ENCODE data around the gene PSTPIP1. TPM values are rescaled to one million over a fixed set of nuclear protein-coding genes. Genes with fewer than 3 reads are reported as not detected.

PSTPIP1 gene
- total RNA-seq, 1 donor from 2014 or later, result not detected

DNA sequence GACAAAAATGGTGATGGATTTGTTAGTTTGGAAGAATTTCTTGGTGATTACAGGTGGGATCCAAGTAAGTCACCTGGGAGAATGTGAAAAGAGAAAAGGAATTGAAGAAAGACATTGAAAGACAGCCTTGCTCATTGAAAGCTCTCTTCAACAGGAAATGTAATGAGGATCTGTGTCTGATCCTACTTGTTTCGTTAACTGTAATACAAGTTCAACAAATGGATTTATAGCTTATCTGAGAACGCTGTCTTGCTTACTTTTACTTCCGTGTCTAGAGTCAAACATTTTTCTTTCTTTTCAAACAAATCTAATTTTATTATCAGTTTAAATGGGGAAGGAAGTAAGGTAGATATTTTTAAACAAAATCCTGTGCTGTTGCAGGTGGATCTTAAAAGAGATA lies 47.5 kb upstream of the PSTPIP1 start:
- H3K9me3 ChIP-seq (ENCODE audit: insufficient read depth, low read depth, low read length), result no peaks in the 10 kb centered on the region
- no peaks in the 10 kb centered on the region for H3K27me3 ChIP-seq (ENCODE audit: insufficient read depth, low read length)
- peaks cover 5% of the 10 kb centered on the region for H4K20me1 ChIP-seq (ENCODE audit: insufficient read depth, low read length)
- no peaks in the 10 kb centered on the region for H3K9me3 Mint-ChIP-seq (ENCODE audit: unreplicated experiment)
- FAIRE-seq, result no peak
- no peak overlapping the region for H3K4me3 Mint-ChIP-seq (ENCODE audit: unreplicated experiment)
- H3K9ac ChIP-seq (ENCODE audit: low read length), result no peak overlapping the region
- no peak overlapping the region for H3K4me2 ChIP-seq (ENCODE audit: low read length)
- no peaks in the 10 kb centered on the region for H3K27me3 Mint-ChIP-seq (ENCODE audit: low read depth, unreplicated experiment)
- peaks cover 14% of the 10 kb centered on the region for H3K36me3 ChIP-seq (ENCODE audit: insufficient read depth, low read length)
- no peak overlapping the region for H2AFZ ChIP-seq (ENCODE audit: low read depth, low read length)
- no peaks in the 10 kb centered on the region for H3K4me1 ChIP-seq (ENCODE audit: insufficient read depth, low read length)
- no peak for DNase-seq (ENCODE audit: low read depth)
- H3K4me1 Mint-ChIP-seq (ENCODE audit: low read depth, unreplicated experiment), result peaks cover 6% of the 10 kb centered on the region
- TF ChIP-seq, protein P1, sequence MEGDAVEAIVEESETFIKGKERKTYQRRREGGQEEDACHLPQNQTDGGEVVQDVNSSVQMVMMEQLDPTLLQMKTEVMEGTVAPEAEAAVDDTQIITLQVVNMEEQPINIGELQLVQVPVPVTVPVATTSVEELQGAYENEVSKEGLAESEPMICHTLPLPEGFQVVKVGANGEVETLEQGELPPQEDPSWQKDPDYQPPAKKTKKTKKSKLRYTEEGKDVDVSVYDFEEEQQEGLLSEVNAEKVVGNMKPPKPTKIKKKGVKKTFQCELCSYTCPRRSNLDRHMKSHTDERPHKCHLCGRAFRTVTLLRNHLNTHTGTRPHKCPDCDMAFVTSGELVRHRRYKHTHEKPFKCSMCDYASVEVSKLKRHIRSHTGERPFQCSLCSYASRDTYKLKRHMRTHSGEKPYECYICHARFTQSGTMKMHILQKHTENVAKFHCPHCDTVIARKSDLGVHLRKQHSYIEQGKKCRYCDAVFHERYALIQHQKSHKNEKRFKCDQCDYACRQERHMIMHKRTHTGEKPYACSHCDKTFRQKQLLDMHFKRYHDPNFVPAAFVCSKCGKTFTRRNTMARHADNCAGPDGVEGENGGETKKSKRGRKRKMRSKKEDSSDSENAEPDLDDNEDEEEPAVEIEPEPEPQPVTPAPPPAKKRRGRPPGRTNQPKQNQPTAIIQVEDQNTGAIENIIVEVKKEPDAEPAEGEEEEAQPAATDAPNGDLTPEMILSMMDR (IDR thresholded peaks at IDR 0.05; ENCODE audit: insufficient read depth, low read depth, low read length), result no peak
- H3K79me2 ChIP-seq (ENCODE audit: insufficient read depth, low read length), result no peaks in the 10 kb centered on the region
- no peak overlapping the region for H3K27ac ChIP-seq (ENCODE audit: low read depth, low read length)
- peaks cover 11% of the 10 kb centered on the region for H3K36me3 Mint-ChIP-seq (ENCODE audit: low read depth, unreplicated experiment)
- H3K4me3 ChIP-seq (ENCODE audit: insufficient read depth, low read depth, low read length), result no peak overlapping the region
- H3K27ac Mint-ChIP-seq (ENCODE audit: unreplicated experiment), result no peak overlapping the region

DNA sequence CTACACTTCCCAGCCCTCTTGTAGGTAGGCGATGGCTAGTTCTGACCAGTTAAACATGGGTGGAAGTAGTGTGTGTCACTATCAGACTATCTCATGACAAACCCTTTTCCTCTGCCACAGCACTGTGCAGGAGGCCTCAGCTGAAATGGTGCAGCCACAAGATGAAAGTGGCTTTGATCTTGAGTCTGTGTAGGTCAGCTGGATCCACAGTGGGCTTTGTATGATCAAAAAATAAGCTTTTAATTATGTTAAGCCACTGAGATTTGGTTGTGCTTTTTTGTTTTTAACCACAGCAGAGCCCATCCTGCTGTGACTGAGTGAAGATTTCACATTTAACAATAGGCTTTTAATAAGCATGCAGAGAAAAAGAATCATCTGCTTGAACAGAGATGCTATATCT lies 43.7 kb upstream of the PSTPIP1 start:
- Histone ChIP-seq H3K9ac (ENCODE audit: low read length) (no peak overlapping the region), H3K79me2 (ENCODE audit: insufficient read depth, low read length) (no peaks in the 10 kb centered on the region), H4K20me1 (ENCODE audit: insufficient read depth, low read length) (peaks cover 5% of the 10 kb centered on the region), H3K27ac (ENCODE audit: low read depth, low read length) (no peak overlapping the region), H3K36me3 (ENCODE audit: insufficient read depth, low read length) (peaks cover 9% of the 10 kb centered on the region), H3K27me3 (ENCODE audit: insufficient read depth, low read length) (no peaks in the 10 kb centered on the region), H3K9me3 (ENCODE audit: insufficient read depth, low read depth, low read length) (no peaks in the 10 kb centered on the region), H2AFZ (ENCODE audit: low read depth, low read length) (no peak overlapping the region), H3K4me2 (ENCODE audit: low read length) (no peak overlapping the region), H3K4me1 (ENCODE audit: insufficient read depth, low read length) (no peaks in the 10 kb centered on the region), H3K4me3 (ENCODE audit: insufficient read depth, low read depth, low read length) (no peak overlapping the region)
- no peaks in the 10 kb centered on the region for H3K9me3 Mint-ChIP-seq (ENCODE audit: unreplicated experiment)
- DNase-seq (ENCODE audit: low read depth) (no peak), FAIRE-seq (no peak)
- H3K36me3 Mint-ChIP-seq (ENCODE audit: low read depth, unreplicated experiment), result peaks cover 5% of the 10 kb centered on the region
- TF ChIP-seq, protein P1 (IDR thresholded peaks at IDR 0.05; ENCODE audit: insufficient read depth, low read depth, low read length), result no peak
- no peak for TF ChIP-seq EZH2 (IDR thresholded peaks at IDR 0.05; ENCODE audit: insufficient read depth, low read length)
- peaks cover 6% of the 10 kb centered on the region for H3K4me1 Mint-ChIP-seq (ENCODE audit: low read depth, unreplicated experiment)
- no peak overlapping the region for H3K27ac Mint-ChIP-seq (ENCODE audit: unreplicated experiment)
- H3K27me3 Mint-ChIP-seq (ENCODE audit: low read depth, unreplicated experiment), result no peaks in the 10 kb centered on the region
- no peak overlapping the region for H3K4me3 Mint-ChIP-seq (ENCODE audit: unreplicated experiment)

DNA sequence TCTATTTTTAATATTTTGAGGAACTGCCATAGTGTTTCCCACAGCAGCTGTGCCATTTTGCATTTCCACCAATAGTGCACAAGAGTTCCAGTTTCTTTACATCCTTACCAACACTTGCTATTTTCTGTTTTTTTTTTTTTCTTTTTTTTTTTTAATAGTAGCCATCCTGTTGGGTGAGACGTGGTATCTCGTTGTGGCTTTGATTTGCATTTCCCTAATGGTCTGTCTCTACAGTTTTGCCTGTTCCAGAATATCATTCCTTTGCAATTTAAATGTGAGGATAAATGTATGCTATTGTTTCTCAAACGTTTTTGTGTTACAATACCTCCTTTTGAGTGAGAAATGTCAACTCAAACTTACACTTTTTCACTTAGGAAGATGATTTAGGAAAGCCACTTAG lies 41.0 kb upstream of the PSTPIP1 start:
- Mint-ChIP-seq H3K27me3 (ENCODE audit: low read depth, unreplicated experiment) (no peaks in the 10 kb centered on the region), H3K27ac (ENCODE audit: unreplicated experiment) (no peak overlapping the region), H3K4me1 (ENCODE audit: low read depth, unreplicated experiment) (peaks cover 6% of the 10 kb centered on the region), H3K4me3 (ENCODE audit: unreplicated experiment) (no peak overlapping the region), H3K36me3 (ENCODE audit: low read depth, unreplicated experiment) (no peaks in the 10 kb centered on the region), H3K9me3 (ENCODE audit: unreplicated experiment) (no peaks in the 10 kb centered on the region)
- Histone ChIP-seq H3K4me3 (ENCODE audit: insufficient read depth, low read depth, low read length) (no peak overlapping the region), H3K27ac (ENCODE audit: low read depth, low read length) (no peak overlapping the region), H3K4me2 (ENCODE audit: low read length) (no peak overlapping the region), H2AFZ (ENCODE audit: low read depth, low read length) (no peak overlapping the region), H3K4me1 (ENCODE audit: insufficient read depth, low read length) (no peaks in the 10 kb centered on the region), H3K79me2 (ENCODE audit: insufficient read depth, low read length) (no peaks in the 10 kb centered on the region), H3K36me3 (ENCODE audit: insufficient read depth, low read length) (peaks cover 2% of the 10 kb centered on the region), H4K20me1 (ENCODE audit: insufficient read depth, low read length) (no peaks in the 10 kb centered on the region), H3K9me3 (ENCODE audit: insufficient read depth, low read depth, low read length) (no peaks in the 10 kb centered on the region), H3K9ac (ENCODE audit: low read length) (no peak overlapping the region), H3K27me3 (ENCODE audit: insufficient read depth, low read length) (no peaks in the 10 kb centered on the region)
- DNase-seq (ENCODE audit: low read depth) (no peak), FAIRE-seq (no peak)
- no peak for TF ChIP-seq EZH2 (IDR thresholded peaks at IDR 0.05; ENCODE audit: insufficient read depth, low read length)
- TF ChIP-seq, protein P1 (IDR thresholded peaks at IDR 0.05; ENCODE audit: insufficient read depth, low read depth, low read length), result no peak
